HG03439 (cell line): Measurements from ENCODE around the gene SLAMF8.

Source experiments
- ATAC-seq: cut with Tn5 transposase; IDR thresholded peaks from one replicate; pipeline ENCODE4 v1.9.1; 2021; ENCODE audit warnings: mild to moderate bottlenecking, moderate library complexity; ENCODE audit not compliant: unreplicated experiment

SLAMF8 gene

GRCh38 chr1:159868766-159869165, 42.1 kb downstream of the SLAMF8 start:
- ATAC-seq, result no peak

- ATAC-seq, result no peak
Measured at GRCh38 chr1:159869173-159869572, 42.5 kb downstream of the SLAMF8 start.

GRCh38 chr1:159869607-159870006, 42.9 kb downstream of the SLAMF8 start:
- no peak for ATAC-seq

GRCh38 chr1:159870704-159871103, 44.0 kb downstream of the SLAMF8 start:
- ATAC-seq, result no peak

- no peak for ATAC-seq
Measured at GRCh38 chr1:159872891-159873290, 46.2 kb downstream of the SLAMF8 start.

GRCh38 chr1:159873530-159874143, 47.0 kb downstream of the SLAMF8 start:
- no peak for ATAC-seq

GRCh38 chr1:159877695-159878444, 51.2 kb downstream of the SLAMF8 start:
- no peak for ATAC-seq

- no peak for ATAC-seq
Measured at GRCh38 chr1:159879136-159879535, 52.5 kb downstream of the SLAMF8 start.

GRCh38 chr1:159879977-159880376, 53.3 kb downstream of the SLAMF8 start:
- no peak for ATAC-seq

- ATAC-seq, result no peak
Measured at GRCh38 chr1:159880430-159880829, 53.8 kb downstream of the SLAMF8 start.

- ATAC-seq, result no peak
Measured at GRCh38 chr1:159881622-159882526, 55.2 kb downstream of the SLAMF8 start.

GRCh38 chr1:159882527-159882862, 55.8 kb downstream of the SLAMF8 start:
- ATAC-seq, result no peak

GRCh38 chr1:159883134-159883533, 56.5 kb downstream of the SLAMF8 start:
- ATAC-seq, result no peak

GRCh38 chr1:159884296-159884695, 57.6 kb downstream of the SLAMF8 start:
- ATAC-seq, result no peak
